ENCODE measurements around the gene ACOT12.
"Not testable (repeated sequence)": the region's sequence is repeated elsewhere in the genome, so short reads cannot be mapped to it uniquely, and the experiment has no call there.

DNA sequence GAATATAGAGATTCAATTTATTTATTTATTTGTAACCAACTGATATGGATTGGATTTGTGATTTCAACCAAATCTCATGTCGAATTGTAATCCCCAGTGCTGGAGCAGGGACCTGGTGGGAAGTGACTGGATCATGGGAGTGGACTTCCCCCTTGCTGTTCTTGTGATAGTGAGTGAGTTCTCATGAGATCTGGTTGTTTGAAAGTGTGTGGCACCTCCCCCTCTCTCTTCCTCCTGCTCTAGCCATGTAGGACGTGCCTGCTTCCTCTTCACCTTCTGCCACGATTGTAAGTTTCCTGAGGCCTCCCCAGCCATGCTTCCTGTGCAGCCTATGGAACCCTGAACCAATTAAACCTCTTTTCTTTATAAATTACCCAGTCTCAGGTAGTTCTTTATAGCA, 55.7 kb downstream of the ACOT12 start:
- TF ChIP-seq, protein P1, sequence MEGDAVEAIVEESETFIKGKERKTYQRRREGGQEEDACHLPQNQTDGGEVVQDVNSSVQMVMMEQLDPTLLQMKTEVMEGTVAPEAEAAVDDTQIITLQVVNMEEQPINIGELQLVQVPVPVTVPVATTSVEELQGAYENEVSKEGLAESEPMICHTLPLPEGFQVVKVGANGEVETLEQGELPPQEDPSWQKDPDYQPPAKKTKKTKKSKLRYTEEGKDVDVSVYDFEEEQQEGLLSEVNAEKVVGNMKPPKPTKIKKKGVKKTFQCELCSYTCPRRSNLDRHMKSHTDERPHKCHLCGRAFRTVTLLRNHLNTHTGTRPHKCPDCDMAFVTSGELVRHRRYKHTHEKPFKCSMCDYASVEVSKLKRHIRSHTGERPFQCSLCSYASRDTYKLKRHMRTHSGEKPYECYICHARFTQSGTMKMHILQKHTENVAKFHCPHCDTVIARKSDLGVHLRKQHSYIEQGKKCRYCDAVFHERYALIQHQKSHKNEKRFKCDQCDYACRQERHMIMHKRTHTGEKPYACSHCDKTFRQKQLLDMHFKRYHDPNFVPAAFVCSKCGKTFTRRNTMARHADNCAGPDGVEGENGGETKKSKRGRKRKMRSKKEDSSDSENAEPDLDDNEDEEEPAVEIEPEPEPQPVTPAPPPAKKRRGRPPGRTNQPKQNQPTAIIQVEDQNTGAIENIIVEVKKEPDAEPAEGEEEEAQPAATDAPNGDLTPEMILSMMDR (optimal IDR thresholded peaks at IDR 0.05 in 1 of 3, IDR thresholded peaks at IDR 0.05 in 1 of 3, conservative IDR thresholded peaks at IDR 0.05 in 1 of 3; ENCODE audit: extremely low read depth in 1 of 3, insufficient read depth in 2 of 3, low read length in 3 of 3) = not testable (repeated sequence)
- TF ChIP-seq EZH2 (IDR thresholded peaks at IDR 0.05; ENCODE audit: low read length) = not testable (repeated sequence)

Data from keratinocyte (primary cell).